ENCODE data around the gene FITM1.

- no peak for TF ChIP-seq CTBP1 (IDR thresholded peaks at IDR 0.05; ENCODE audit: borderline replicate concordance)
- TF ChIP-seq BHLHE40 (IDR thresholded peaks at IDR 0.05; ENCODE audit: borderline replicate concordance): no peak
- no peak for TF ChIP-seq FOXA1 (IDR thresholded peaks at IDR 0.05)
- no peak for TF ChIP-seq HDGF (IDR thresholded peaks at IDR 0.05; ENCODE audit: borderline replicate concordance)
- TF ChIP-seq SUZ12 (IDR thresholded peaks at IDR 0.05): no peak
- TF ChIP-seq ARNT (IDR thresholded peaks at IDR 0.05): no peak
- TF ChIP-seq TARDBP (IDR thresholded peaks at IDR 0.05): no peak
- TF ChIP-seq NFRKB (IDR thresholded peaks at IDR 0.05): no peak
- TF ChIP-seq FOXM1 (IDR thresholded peaks at IDR 0.05; ENCODE audit: borderline replicate concordance): no peak
- no peak for TF ChIP-seq LEF1 (IDR thresholded peaks at IDR 0.05; ENCODE audit: borderline replicate concordance)
- TF ChIP-seq ELF4 (IDR thresholded peaks at IDR 0.05): no peak
Measured at GRCh38 chr14:24150993-24151392, 20.5 kb downstream of the FITM1 start.
